ENCODE results near the gene RHEB. TPM values are rescaled to one million over a fixed set of nuclear protein-coding genes. Genes with fewer than 3 reads are reported as not detected.

Gene RHEB
- total RNA-seq, 1 experiment from 2014 or later, result 114 TPM

GRCh38 chr7:151438864-151439601 lies 80.7 kb downstream of the RHEB start:
- no peak overlapping the region for H2BK15ac ChIP-seq (ENCODE audit: low read depth, low read length)
- H3K14ac ChIP-seq (ENCODE audit: insufficient read depth, low read length), result no peak overlapping the region
- H3K4ac ChIP-seq (ENCODE audit: low read depth, low read length), result no peak overlapping the region
- TF ChIP-seq CTCF (conservative IDR thresholded peaks at IDR 0.05), result no peak
- no peak overlapping the region for H2BK20ac ChIP-seq (ENCODE audit: low read depth, low read length, poor library complexity, severe bottlenecking)
- H3K56ac ChIP-seq (ENCODE audit: insufficient read length, low read depth, low read length), result no peak overlapping the region
- Mint-ChIP-seq H3K9me3 (peaks cover 0 to 3% of the 10 kb centered on the region in 2 experiments; a peak in 2 of 5 replicates), H3K27me3 (ENCODE audit: low read depth) (peaks cover 3% of the 10 kb centered on the region), H3K4me3 (peak overlapping the region; percentile 73 to 87), H3K27ac (no peak overlapping the region), H3K4me1 (peaks cover 18 to 29% of the 10 kb centered on the region in 2 experiments), H3K36me3 (ENCODE audit: insufficient read depth in 1 of 3, low read depth in 3 of 3) (peaks cover 0 to 5% (median 0%) of the 10 kb centered on the region in 3 experiments; a peak in 2 of 7 replicates)
- no CpG with 5 or more reads among the region's 17 CpGs for WGBS (ENCODE audit: extremely low coverage, insufficient read length, low lambda C conversion rate)
- H3K4me2 ChIP-seq (ENCODE audit: insufficient read depth, insufficient read length, low read length), result peak overlapping the region; percentile 57
- peaks cover 11% of the 10 kb centered on the region for H3K23me2 ChIP-seq (ENCODE audit: insufficient read length, low read depth, low read length, poor library complexity, severe bottlenecking)
- H3K18ac ChIP-seq (ENCODE audit: insufficient read length, low read depth, low read length), result no peak overlapping the region
- no peaks in the 10 kb centered on the region for H3K79me1 ChIP-seq (ENCODE audit: insufficient read depth, low read depth, low read length, poor library complexity, severe bottlenecking)
- H3K4me1 ChIP-seq (ENCODE audit: insufficient read depth, low read length), result no peaks in the 10 kb centered on the region; the same call in 1 of the 2 replicates
- H2BK12ac ChIP-seq (ENCODE audit: insufficient read length, low read depth, low read length), result no peak overlapping the region
- H3K79me2 ChIP-seq (ENCODE audit: insufficient read depth, low read length), result no peaks in the 10 kb centered on the region
- H3K9ac ChIP-seq (ENCODE audit: extremely low read depth, insufficient read length, low read length), result no peak overlapping the region
- no peak overlapping the region for H2BK5ac ChIP-seq (ENCODE audit: insufficient read length, low read length)
- H3K9me3 ChIP-seq (ENCODE audit: control insufficient read depth, low read depth, low read length), result no peaks in the 10 kb centered on the region
- no peaks in the 10 kb centered on the region for H4K20me1 ChIP-seq (ENCODE audit: control insufficient read depth, insufficient read depth, insufficient read length)
- no peak overlapping the region for H2BK120ac ChIP-seq (ENCODE audit: low read depth, low read length, poor library complexity, severe bottlenecking)
- H3T11ph ChIP-seq (ENCODE audit: low read length), result no peak overlapping the region
- H4K91ac ChIP-seq (ENCODE audit: insufficient read length, low read depth, low read length), result no peak overlapping the region
- no peaks in the 10 kb centered on the region for H3K27me3 ChIP-seq (ENCODE audit: insufficient read depth, low read length)
- no peak for DNase-seq
- no peak overlapping the region for H2AK5ac ChIP-seq (ENCODE audit: insufficient read length, low read length)
- H4K5ac ChIP-seq (ENCODE audit: insufficient read length, low read depth, low read length), result no peak overlapping the region
- H2AFZ ChIP-seq (ENCODE audit: low read length), result no peak overlapping the region
- no peak overlapping the region for H4K8ac ChIP-seq (replicated peaks; ENCODE audit: insufficient read length, low read depth, low read length)
- H3K27ac ChIP-seq (ENCODE audit: insufficient read length, low read depth, low read length), result no peak overlapping the region
- H3K23ac ChIP-seq (ENCODE audit: insufficient read length, low read depth, low read length), result no peak overlapping the region

Measured in H9 (cell line).